ENCODE data around the gene FBL. TPM values are rescaled to one million over a fixed set of nuclear protein-coding genes. Genes with fewer than 3 reads are reported as not detected.
"Not testable (repeated sequence)": the region's sequence is repeated elsewhere in the genome, so short reads cannot be mapped to it uniquely, and the experiment has no call there.

Gene FBL
- total RNA-seq, 1 experiment from 2014 or later, result 502 TPM

DNA sequence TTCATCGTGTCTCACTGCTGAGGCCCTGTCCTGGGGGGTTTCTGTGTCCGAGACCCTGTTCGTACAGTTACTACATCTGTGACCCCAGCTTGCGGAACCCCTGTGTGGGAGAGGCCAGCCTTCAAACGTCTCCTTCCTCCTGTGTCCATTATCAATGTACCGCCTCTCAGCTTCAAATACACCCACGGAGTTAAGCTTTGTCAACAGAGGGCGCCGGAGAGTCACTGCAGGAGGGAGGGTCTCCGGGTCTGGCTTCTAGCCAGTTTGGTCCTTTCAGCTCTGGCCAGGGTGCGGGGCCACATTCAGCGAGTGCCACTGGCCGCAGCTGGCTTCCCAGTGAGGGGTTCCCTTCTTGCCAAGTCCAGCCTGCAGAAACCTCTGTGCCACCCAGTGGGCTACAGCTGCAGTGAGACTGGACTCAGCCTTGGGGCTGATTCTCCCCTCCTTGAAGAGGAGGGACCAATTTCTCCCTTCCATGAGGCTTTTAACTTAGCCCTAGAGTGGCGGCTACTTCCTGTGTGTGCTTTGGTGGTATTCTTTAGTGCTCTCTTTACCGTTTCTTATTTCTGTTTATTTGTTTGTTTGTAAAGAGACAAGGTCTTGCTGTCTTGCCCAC lies 35.4 kb upstream of the FBL start:
- peak; percentile 47 for DNase-seq (ENCODE audit: unreplicated experiment)
- intact Hi-C loops (cut with micrococcal nuclease); CTCF ChIA-PET; H3K36me3 Mint-ChIP-seq (ENCODE audit: insufficient read depth, unreplicated experiment); H3K4me3 Mint-ChIP-seq (ENCODE audit: unreplicated experiment); H3K4me1 Mint-ChIP-seq (ENCODE audit: insufficient read depth, unreplicated experiment); H3K9me3 Mint-ChIP-seq (ENCODE audit: unreplicated experiment); H3K27ac Mint-ChIP-seq (ENCODE audit: low read depth, unreplicated experiment); POLR2A ChIA-PET; BruUV-seq (replicated peaks): not testable (repeated sequence)
- TF ChIP-seq, protein P1, sequence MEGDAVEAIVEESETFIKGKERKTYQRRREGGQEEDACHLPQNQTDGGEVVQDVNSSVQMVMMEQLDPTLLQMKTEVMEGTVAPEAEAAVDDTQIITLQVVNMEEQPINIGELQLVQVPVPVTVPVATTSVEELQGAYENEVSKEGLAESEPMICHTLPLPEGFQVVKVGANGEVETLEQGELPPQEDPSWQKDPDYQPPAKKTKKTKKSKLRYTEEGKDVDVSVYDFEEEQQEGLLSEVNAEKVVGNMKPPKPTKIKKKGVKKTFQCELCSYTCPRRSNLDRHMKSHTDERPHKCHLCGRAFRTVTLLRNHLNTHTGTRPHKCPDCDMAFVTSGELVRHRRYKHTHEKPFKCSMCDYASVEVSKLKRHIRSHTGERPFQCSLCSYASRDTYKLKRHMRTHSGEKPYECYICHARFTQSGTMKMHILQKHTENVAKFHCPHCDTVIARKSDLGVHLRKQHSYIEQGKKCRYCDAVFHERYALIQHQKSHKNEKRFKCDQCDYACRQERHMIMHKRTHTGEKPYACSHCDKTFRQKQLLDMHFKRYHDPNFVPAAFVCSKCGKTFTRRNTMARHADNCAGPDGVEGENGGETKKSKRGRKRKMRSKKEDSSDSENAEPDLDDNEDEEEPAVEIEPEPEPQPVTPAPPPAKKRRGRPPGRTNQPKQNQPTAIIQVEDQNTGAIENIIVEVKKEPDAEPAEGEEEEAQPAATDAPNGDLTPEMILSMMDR (IDR thresholded peaks at IDR 0.05; ENCODE audit: unreplicated experiment), result peak; percentile 12
- peaks cover 13% of the 10 kb centered on the region for H3K27me3 Mint-ChIP-seq (ENCODE audit: insufficient read depth, unreplicated experiment)

DNA sequence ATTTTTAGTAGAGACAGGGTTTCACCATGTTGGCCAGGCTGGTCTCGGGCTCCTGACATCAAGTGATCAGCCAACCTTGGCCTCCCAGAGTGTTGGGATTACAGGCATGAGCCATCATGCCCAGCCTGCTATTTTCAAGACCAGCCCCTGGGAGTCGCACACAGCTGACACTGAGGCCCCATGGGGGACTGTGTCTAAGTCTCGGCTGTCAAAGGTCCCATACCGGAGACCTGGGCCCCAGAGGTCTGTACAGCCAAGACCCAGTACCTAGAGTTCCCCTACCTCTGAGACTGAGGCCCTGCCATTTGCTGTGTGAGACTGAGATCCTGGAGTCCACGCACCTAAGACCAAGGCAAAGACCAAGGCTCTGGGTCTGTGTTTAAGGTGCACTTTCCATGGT lies 34.1 kb upstream of the FBL start:
- POLR2A ChIA-PET; H3K4me1 Mint-ChIP-seq (ENCODE audit: insufficient read depth, unreplicated experiment); H3K27ac Mint-ChIP-seq (ENCODE audit: low read depth, unreplicated experiment); H3K9me3 Mint-ChIP-seq (ENCODE audit: unreplicated experiment); H3K4me3 Mint-ChIP-seq (ENCODE audit: unreplicated experiment); CTCF ChIA-PET; DNase-seq (ENCODE audit: unreplicated experiment); BruUV-seq (replicated peaks); intact Hi-C loops (cut with micrococcal nuclease); H3K36me3 Mint-ChIP-seq (ENCODE audit: insufficient read depth, unreplicated experiment): not testable (repeated sequence)
- peaks cover 13% of the 10 kb centered on the region for H3K27me3 Mint-ChIP-seq (ENCODE audit: insufficient read depth, unreplicated experiment)

DNA sequence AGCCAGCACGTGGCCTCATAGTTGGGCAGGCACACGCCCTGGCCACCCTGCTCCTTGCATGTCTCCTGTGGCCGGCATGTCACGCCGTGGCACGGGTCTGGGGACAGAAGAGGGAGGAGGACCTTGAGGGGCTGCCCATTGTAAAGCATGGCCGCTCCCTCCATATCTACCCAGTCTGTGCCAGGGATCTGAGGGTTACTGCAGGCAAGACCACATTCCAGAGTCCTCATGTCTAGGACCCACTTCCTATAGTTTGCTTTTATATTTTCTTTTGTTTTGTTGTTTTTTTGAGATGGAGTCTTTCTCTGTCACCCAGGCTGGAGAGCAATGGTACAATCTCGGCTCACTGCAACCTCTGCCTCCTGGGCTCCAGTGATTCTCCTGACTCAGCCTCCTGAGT lies 33.6 kb upstream of the FBL start:
- H3K27ac Mint-ChIP-seq (ENCODE audit: low read depth, unreplicated experiment); H3K4me1 Mint-ChIP-seq (ENCODE audit: insufficient read depth, unreplicated experiment); intact Hi-C loops (cut with micrococcal nuclease); DNase-seq (ENCODE audit: unreplicated experiment); POLR2A ChIA-PET; H3K36me3 Mint-ChIP-seq (ENCODE audit: insufficient read depth, unreplicated experiment); H3K4me3 Mint-ChIP-seq (ENCODE audit: unreplicated experiment); H3K9me3 Mint-ChIP-seq (ENCODE audit: unreplicated experiment); BruUV-seq (replicated peaks); CTCF ChIA-PET: not testable (repeated sequence)
- peaks cover 13% of the 10 kb centered on the region for H3K27me3 Mint-ChIP-seq (ENCODE audit: insufficient read depth, unreplicated experiment)

DNA sequence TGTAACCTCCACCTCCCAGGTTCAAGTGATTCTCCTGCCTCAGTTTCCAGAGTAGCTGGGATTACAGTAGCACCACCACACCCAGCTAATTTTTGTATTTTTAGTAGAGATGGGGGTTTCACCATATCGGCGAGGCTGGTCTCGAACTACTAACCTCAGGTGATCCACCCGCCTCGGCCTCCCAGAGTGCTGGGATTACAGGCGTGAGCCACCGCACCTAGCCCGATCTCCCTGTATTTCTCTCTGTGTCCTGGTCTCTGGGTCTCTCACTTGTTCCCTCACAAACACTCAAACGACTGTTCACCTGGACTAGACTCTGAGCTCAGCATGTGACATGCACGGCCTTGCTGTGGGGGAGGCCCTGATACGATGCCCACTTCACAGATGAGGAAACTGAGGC lies 32.7 kb upstream of the FBL start:
- H3K9me3 Mint-ChIP-seq (ENCODE audit: unreplicated experiment); POLR2A ChIA-PET; H3K4me3 Mint-ChIP-seq (ENCODE audit: unreplicated experiment); BruUV-seq (replicated peaks); intact Hi-C loops (cut with micrococcal nuclease); H3K36me3 Mint-ChIP-seq (ENCODE audit: insufficient read depth, unreplicated experiment); H3K27ac Mint-ChIP-seq (ENCODE audit: low read depth, unreplicated experiment); DNase-seq (ENCODE audit: unreplicated experiment); H3K4me1 Mint-ChIP-seq (ENCODE audit: insufficient read depth, unreplicated experiment): not testable (repeated sequence)
- H3K27me3 Mint-ChIP-seq (ENCODE audit: insufficient read depth, unreplicated experiment), result peaks cover 13% of the 10 kb centered on the region
- CTCF ChIA-PET, result interaction anchor here (0.6 to 1.1 kb wide), 4 partner anchors 91 to 174 kb away, joined by 3 to 7 read pairs (median 4); partner anchors contain the start of gene LGALS14

DNA sequence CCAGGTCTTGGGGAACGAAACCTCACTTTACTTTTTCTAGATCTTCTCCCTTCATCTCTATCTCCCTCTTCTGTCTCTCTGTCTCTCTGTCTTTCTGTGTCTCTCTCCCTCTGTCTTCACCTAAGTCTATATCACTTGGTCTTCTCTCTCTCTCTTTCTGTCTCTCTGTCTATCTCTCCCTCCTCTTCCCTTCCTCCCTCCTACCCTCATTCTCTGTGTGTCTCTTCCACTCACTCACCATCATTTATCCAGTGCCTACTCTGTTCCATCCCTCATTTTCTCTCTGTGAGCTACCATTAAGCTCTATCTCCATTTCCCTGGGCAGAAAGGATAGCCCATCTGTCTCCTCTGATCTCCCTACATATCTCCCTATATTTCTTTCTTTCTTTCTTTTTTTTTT lies 32.2 kb upstream of the FBL start:
- BruUV-seq (replicated peaks), result no TSS peak
- TF ChIP-seq, protein P1 (IDR thresholded peaks at IDR 0.05; ENCODE audit: unreplicated experiment), result no peak
- H3K36me3 Mint-ChIP-seq (ENCODE audit: insufficient read depth, unreplicated experiment), result no peaks in the 10 kb centered on the region
- H3K4me3 Mint-ChIP-seq (ENCODE audit: unreplicated experiment), result no peak overlapping the region
- H3K9me3 Mint-ChIP-seq (ENCODE audit: unreplicated experiment), result no peaks in the 10 kb centered on the region
- DNase-seq (ENCODE audit: unreplicated experiment), result no peak
- H3K4me1 Mint-ChIP-seq (ENCODE audit: insufficient read depth, unreplicated experiment), result no peaks in the 10 kb centered on the region
- peaks cover 13% of the 10 kb centered on the region for H3K27me3 Mint-ChIP-seq (ENCODE audit: insufficient read depth, unreplicated experiment)
- H3K27ac Mint-ChIP-seq (ENCODE audit: low read depth, unreplicated experiment), result no peak overlapping the region
- ChIA-PET CTCF (interaction anchor here (0.6 to 1.1 kb wide), 3 partner anchors 91 to 114 kb away, joined by 3 to 7 read pairs (median 5); no protein-coding TSS in a partner anchor), POLR2A (no interaction called here)
- intact Hi-C loops (cut with micrococcal nuclease), result no loop called here

DNA sequence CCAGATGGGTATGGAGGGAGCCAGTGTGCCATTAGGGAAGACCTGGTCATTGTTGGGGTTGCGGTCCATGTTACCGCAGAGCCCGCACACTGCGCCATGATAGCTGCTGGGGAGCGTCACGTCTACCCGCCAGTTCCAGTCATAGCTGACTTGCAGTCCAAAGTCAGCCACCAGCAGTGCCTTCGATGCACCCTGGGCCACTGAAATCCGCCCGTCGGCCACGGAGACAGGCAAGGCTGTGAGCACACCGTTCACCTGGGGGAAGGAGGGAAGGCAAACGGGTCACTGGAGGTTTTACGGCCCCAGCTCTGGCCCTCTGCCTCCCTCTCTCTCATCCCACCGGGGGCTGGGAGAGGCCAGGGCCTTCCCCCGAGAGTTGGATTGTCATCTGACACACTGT lies 31.8 kb upstream of the FBL start:
- H3K4me3 Mint-ChIP-seq (ENCODE audit: unreplicated experiment); H3K36me3 Mint-ChIP-seq (ENCODE audit: insufficient read depth, unreplicated experiment); DNase-seq (ENCODE audit: unreplicated experiment); BruUV-seq (replicated peaks); H3K27ac Mint-ChIP-seq (ENCODE audit: low read depth, unreplicated experiment); H3K9me3 Mint-ChIP-seq (ENCODE audit: unreplicated experiment); H3K4me1 Mint-ChIP-seq (ENCODE audit: insufficient read depth, unreplicated experiment); intact Hi-C loops (cut with micrococcal nuclease); POLR2A ChIA-PET: not testable (repeated sequence)
- CTCF ChIA-PET, result interaction anchor here (0.6 to 0.7 kb wide), 2 partner anchors 91 to 113 kb away, joined by 5 to 7 read pairs; no protein-coding TSS in a partner anchor
- H3K27me3 Mint-ChIP-seq (ENCODE audit: insufficient read depth, unreplicated experiment), result peaks cover 13% of the 10 kb centered on the region

GRCh38 chr19:39877488-39877887 lies 31.3 kb upstream of the FBL start:
- H3K4me3 Mint-ChIP-seq (ENCODE audit: unreplicated experiment); H3K27ac Mint-ChIP-seq (ENCODE audit: low read depth, unreplicated experiment); POLR2A ChIA-PET; H3K9me3 Mint-ChIP-seq (ENCODE audit: unreplicated experiment); CTCF ChIA-PET; BruUV-seq (replicated peaks); H3K36me3 Mint-ChIP-seq (ENCODE audit: insufficient read depth, unreplicated experiment); H3K4me1 Mint-ChIP-seq (ENCODE audit: insufficient read depth, unreplicated experiment); DNase-seq (ENCODE audit: unreplicated experiment); intact Hi-C loops (cut with micrococcal nuclease): not testable (repeated sequence)
- H3K27me3 Mint-ChIP-seq (ENCODE audit: insufficient read depth, unreplicated experiment), result peaks cover 13% of the 10 kb centered on the region

DNA sequence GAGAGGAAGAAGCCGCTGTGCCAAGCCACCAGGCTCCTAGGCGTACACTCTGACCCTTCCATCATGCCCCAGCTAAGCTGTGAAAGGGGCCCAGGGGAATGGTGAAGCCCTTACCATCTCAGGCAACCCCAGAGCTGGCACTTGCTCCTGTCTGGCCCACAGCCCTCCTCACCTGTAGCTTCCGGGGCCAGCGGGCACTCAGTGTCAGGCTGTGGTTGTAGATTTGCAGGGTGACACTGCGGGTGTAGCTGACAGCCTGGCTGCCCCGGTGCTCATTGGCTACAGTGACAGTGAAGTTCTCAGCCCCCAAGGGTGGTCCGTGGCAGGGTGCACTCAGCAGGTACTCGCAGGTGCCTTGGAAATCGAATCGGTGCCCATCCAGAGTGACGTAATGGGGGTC lies 30.3 kb upstream of the FBL start:
- H3K27me3 Mint-ChIP-seq (ENCODE audit: insufficient read depth, unreplicated experiment), result peaks cover 13% of the 10 kb centered on the region
- H3K9me3 Mint-ChIP-seq (ENCODE audit: unreplicated experiment); POLR2A ChIA-PET; CTCF ChIA-PET; H3K4me3 Mint-ChIP-seq (ENCODE audit: unreplicated experiment); intact Hi-C loops (cut with micrococcal nuclease); DNase-seq (ENCODE audit: unreplicated experiment); H3K27ac Mint-ChIP-seq (ENCODE audit: low read depth, unreplicated experiment); H3K36me3 Mint-ChIP-seq (ENCODE audit: insufficient read depth, unreplicated experiment); BruUV-seq (replicated peaks); H3K4me1 Mint-ChIP-seq (ENCODE audit: insufficient read depth, unreplicated experiment): not testable (repeated sequence)

All from MCF 10A (cell line).